WTC11 (cell line): Measurements from ENCODE around the gene ARID1A.

ENCODE experiments used
- SP1 ChIP-seq: sonication (generic); formaldehyde crosslinking; conservative IDR thresholded peaks from 2 replicates; pipeline ENCODE4 v1.8.1; 2022; ENCODE audit warnings: missing genetic modification reagents
- TF ChIP-seq, protein P1 (sequence below): sonication (generic); formaldehyde crosslinking; IDR thresholded peaks from 2 replicates; pipeline ENCODE4 v1.8.0; 2022; ENCODE audit warnings: mild to moderate bottlenecking, missing genetic modification reagents
- TF ChIP-seq, protein P2 (sequence below): sonication (generic); formaldehyde crosslinking; IDR thresholded peaks from 2 replicates; pipeline ENCODE4 v1.8.0; 2022; ENCODE audit warnings: mild to moderate bottlenecking, missing genetic modification reagents
- TF ChIP-seq, protein P3 (sequence below): fragments of 200-600 bp; IDR thresholded peaks from 2 replicates; pipeline ENCODE4 v1.8.0; 2022; ENCODE audit warnings: antibody characterized with exemption

GRCh38 chr1:26831059-26831458, 135.2 kb downstream of the ARID1A start:
- no peak for TF ChIP-seq SP1 (CRISPR knock-in tag)
- TF ChIP-seq, protein P1, sequence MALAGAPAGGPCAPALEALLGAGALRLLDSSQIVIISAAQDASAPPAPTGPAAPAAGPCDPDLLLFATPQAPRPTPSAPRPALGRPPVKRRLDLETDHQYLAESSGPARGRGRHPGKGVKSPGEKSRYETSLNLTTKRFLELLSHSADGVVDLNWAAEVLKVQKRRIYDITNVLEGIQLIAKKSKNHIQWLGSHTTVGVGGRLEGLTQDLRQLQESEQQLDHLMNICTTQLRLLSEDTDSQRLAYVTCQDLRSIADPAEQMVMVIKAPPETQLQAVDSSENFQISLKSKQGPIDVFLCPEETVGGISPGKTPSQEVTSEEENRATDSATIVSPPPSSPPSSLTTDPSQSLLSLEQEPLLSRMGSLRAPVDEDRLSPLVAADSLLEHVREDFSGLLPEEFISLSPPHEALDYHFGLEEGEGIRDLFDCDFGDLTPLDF (CRISPR knock-in tag), result no peak
- TF ChIP-seq, protein P2, sequence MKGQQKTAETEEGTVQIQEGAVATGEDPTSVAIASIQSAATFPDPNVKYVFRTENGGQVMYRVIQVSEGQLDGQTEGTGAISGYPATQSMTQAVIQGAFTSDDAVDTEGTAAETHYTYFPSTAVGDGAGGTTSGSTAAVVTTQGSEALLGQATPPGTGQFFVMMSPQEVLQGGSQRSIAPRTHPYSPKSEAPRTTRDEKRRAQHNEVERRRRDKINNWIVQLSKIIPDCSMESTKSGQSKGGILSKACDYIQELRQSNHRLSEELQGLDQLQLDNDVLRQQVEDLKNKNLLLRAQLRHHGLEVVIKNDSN (CRISPR knock-in tag), result no peak
- TF ChIP-seq, protein P3, sequence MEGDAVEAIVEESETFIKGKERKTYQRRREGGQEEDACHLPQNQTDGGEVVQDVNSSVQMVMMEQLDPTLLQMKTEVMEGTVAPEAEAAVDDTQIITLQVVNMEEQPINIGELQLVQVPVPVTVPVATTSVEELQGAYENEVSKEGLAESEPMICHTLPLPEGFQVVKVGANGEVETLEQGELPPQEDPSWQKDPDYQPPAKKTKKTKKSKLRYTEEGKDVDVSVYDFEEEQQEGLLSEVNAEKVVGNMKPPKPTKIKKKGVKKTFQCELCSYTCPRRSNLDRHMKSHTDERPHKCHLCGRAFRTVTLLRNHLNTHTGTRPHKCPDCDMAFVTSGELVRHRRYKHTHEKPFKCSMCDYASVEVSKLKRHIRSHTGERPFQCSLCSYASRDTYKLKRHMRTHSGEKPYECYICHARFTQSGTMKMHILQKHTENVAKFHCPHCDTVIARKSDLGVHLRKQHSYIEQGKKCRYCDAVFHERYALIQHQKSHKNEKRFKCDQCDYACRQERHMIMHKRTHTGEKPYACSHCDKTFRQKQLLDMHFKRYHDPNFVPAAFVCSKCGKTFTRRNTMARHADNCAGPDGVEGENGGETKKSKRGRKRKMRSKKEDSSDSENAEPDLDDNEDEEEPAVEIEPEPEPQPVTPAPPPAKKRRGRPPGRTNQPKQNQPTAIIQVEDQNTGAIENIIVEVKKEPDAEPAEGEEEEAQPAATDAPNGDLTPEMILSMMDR, result no peak
